ENCODE measurements around the gene ZC3HAV1. TPM values are rescaled to one million over a fixed set of nuclear protein-coding genes. Genes with fewer than 3 reads are reported as not detected.
A peak's percentile ranks its signal among the peaks of the same experiment; 100 is the strongest.
"Not testable (repeated sequence)": the region's sequence is repeated elsewhere in the genome, so short reads cannot be mapped to it uniquely, and the experiment has no call there.

The ZC3HAV1 gene
- total RNA-seq, 1 experiment from 2014 or later, result 38.0 TPM

DNA sequence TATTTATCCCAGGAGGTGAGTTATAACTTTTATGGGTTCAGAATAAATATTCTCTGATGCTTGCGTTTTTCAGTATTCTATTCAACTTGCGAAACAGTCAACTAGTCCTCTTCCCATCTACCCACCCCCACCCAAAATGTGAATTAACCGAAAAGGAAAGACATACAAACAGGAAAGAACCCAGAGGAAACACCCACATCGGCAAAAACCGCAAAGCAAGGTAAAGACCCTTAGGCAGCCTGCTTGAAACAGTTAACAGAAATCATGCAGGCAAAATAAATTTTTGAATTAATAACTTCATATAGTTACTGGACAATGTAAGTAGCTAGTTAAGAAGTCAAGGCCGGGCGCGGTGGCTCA lies 5.4 kb downstream of the ZC3HAV1 start (continued):
- TF ChIP-seq, protein P1, sequence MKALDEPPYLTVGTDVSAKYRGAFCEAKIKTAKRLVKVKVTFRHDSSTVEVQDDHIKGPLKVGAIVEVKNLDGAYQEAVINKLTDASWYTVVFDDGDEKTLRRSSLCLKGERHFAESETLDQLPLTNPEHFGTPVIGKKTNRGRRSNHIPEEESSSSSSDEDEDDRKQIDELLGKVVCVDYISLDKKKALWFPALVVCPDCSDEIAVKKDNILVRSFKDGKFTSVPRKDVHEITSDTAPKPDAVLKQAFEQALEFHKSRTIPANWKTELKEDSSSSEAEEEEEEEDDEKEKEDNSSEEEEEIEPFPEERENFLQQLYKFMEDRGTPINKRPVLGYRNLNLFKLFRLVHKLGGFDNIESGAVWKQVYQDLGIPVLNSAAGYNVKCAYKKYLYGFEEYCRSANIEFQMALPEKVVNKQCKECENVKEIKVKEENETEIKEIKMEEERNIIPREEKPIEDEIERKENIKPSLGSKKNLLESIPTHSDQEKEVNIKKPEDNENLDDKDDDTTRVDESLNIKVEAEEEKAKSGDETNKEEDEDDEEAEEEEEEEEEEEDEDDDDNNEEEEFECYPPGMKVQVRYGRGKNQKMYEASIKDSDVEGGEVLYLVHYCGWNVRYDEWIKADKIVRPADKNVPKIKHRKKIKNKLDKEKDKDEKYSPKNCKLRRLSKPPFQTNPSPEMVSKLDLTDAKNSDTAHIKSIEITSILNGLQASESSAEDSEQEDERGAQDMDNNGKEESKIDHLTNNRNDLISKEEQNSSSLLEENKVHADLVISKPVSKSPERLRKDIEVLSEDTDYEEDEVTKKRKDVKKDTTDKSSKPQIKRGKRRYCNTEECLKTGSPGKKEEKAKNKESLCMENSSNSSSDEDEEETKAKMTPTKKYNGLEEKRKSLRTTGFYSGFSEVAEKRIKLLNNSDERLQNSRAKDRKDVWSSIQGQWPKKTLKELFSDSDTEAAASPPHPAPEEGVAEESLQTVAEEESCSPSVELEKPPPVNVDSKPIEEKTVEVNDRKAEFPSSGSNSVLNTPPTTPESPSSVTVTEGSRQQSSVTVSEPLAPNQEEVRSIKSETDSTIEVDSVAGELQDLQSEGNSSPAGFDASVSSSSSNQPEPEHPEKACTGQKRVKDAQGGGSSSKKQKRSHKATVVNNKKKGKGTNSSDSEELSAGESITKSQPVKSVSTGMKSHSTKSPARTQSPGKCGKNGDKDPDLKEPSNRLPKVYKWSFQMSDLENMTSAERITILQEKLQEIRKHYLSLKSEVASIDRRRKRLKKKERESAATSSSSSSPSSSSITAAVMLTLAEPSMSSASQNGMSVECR (CRISPR knock-in tag; IDR thresholded peaks at IDR 0.05; ENCODE audit: borderline replicate concordance), result no peak
- TF ChIP-seq NFE2L1 (CRISPR knock-in tag; IDR thresholded peaks at IDR 0.05) (no peak), CBFB (CRISPR knock-in tag; IDR thresholded peaks at IDR 0.05; ENCODE audit: low read depth) (no peak), JUN (CRISPR knock-in tag; IDR thresholded peaks at IDR 0.05) (no peak)
- TF ChIP-seq, protein P2, sequence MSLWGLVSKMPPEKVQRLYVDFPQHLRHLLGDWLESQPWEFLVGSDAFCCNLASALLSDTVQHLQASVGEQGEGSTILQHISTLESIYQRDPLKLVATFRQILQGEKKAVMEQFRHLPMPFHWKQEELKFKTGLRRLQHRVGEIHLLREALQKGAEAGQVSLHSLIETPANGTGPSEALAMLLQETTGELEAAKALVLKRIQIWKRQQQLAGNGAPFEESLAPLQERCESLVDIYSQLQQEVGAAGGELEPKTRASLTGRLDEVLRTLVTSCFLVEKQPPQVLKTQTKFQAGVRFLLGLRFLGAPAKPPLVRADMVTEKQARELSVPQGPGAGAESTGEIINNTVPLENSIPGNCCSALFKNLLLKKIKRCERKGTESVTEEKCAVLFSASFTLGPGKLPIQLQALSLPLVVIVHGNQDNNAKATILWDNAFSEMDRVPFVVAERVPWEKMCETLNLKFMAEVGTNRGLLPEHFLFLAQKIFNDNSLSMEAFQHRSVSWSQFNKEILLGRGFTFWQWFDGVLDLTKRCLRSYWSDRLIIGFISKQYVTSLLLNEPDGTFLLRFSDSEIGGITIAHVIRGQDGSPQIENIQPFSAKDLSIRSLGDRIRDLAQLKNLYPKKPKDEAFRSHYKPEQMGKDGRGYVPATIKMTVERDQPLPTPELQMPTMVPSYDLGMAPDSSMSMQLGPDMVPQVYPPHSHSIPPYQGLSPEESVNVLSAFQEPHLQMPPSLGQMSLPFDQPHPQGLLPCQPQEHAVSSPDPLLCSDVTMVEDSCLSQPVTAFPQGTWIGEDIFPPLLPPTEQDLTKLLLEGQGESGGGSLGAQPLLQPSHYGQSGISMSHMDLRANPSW (CRISPR knock-in tag; conservative IDR thresholded peaks at IDR 0.05; ENCODE audit: low read depth), result no peak
- TF ChIP-seq, protein P3, sequence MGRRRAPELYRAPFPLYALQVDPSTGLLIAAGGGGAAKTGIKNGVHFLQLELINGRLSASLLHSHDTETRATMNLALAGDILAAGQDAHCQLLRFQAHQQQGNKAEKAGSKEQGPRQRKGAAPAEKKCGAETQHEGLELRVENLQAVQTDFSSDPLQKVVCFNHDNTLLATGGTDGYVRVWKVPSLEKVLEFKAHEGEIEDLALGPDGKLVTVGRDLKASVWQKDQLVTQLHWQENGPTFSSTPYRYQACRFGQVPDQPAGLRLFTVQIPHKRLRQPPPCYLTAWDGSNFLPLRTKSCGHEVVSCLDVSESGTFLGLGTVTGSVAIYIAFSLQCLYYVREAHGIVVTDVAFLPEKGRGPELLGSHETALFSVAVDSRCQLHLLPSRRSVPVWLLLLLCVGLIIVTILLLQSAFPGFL (CRISPR knock-in tag; IDR thresholded peaks at IDR 0.05; ENCODE audit: borderline replicate concordance), result no peak

DNA sequence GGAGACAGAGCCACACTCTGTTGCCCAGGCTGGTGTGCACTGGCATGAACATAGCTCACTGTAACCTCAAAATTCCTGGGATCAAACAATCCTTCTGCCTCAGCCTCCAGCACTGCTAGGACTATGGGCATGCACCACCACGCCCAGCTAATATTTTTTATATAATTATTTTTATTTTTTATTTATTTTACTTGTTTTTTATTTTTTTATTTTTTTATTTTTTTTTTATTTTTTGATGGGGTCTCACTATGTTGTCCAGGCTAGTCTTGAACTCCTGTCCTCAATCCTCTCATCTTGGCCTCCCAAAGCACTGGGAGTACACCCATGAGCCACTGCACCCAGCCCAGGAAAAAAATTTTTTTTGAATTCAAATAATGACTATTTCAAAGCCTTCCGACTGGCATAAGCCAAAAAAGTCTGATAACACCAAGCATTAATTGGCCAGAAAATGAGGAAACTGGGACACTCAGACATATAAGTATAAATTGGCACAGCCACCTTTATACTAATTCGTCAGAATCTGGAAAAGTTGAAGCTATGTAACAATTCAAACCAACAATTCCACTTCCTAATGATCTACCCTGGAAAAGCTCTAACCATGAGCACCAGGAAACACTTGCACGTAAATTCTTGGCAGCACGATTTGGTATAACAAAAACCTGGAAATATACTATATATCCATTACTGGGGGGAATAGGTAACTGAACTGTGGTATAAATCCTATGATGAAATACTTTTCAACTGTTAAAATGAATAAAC lies 6.3 kb downstream of the ZC3HAV1 start:
- ChIA-PET CTCF (no interaction called here), POLR2A (no interaction called here)
- Mint-ChIP-seq H3K36me3 (peaks cover 31% of the 10 kb centered on the region), H3K4me3 (no peak overlapping the region), H3K27ac (no peak overlapping the region), H3K9me3 (peaks cover 4% of the 10 kb centered on the region), H3K4me1 (peaks cover 23% of the 10 kb centered on the region), H3K27me3 (ENCODE audit: low read depth) (no peaks in the 10 kb centered on the region)
- TF ChIP-seq, protein P4, sequence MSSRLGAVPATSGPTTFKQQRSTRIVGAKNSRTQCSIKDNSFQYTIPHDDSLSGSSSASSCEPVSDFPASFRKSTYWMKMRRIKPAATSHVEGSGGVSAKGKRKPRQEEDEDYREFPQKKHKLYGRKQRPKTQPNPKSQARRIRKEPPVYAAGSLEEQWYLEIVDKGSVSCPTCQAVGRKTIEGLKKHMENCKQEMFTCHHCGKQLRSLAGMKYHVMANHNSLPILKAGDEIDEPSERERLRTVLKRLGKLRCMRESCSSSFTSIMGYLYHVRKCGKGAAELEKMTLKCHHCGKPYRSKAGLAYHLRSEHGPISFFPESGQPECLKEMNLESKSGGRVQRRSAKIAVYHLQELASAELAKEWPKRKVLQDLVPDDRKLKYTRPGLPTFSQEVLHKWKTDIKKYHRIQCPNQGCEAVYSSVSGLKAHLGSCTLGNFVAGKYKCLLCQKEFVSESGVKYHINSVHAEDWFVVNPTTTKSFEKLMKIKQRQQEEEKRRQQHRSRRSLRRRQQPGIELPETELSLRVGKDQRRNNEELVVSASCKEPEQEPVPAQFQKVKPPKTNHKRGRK (CRISPR knock-in tag; IDR thresholded peaks at IDR 0.05; ENCODE audit: borderline replicate concordance), result no peak
- TF ChIP-seq, protein P5, sequence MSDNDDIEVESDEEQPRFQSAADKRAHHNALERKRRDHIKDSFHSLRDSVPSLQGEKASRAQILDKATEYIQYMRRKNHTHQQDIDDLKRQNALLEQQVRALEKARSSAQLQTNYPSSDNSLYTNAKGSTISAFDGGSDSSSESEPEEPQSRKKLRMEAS (CRISPR knock-in tag; IDR thresholded peaks at IDR 0.05), result no peak
- TF ChIP-seq HMGA2 (CRISPR knock-in tag; IDR thresholded peaks at IDR 0.05) (peak; percentile 95), EMX1 (CRISPR knock-in tag; IDR thresholded peaks at IDR 0.05) (no peak)
- TF ChIP-seq, protein P6, sequence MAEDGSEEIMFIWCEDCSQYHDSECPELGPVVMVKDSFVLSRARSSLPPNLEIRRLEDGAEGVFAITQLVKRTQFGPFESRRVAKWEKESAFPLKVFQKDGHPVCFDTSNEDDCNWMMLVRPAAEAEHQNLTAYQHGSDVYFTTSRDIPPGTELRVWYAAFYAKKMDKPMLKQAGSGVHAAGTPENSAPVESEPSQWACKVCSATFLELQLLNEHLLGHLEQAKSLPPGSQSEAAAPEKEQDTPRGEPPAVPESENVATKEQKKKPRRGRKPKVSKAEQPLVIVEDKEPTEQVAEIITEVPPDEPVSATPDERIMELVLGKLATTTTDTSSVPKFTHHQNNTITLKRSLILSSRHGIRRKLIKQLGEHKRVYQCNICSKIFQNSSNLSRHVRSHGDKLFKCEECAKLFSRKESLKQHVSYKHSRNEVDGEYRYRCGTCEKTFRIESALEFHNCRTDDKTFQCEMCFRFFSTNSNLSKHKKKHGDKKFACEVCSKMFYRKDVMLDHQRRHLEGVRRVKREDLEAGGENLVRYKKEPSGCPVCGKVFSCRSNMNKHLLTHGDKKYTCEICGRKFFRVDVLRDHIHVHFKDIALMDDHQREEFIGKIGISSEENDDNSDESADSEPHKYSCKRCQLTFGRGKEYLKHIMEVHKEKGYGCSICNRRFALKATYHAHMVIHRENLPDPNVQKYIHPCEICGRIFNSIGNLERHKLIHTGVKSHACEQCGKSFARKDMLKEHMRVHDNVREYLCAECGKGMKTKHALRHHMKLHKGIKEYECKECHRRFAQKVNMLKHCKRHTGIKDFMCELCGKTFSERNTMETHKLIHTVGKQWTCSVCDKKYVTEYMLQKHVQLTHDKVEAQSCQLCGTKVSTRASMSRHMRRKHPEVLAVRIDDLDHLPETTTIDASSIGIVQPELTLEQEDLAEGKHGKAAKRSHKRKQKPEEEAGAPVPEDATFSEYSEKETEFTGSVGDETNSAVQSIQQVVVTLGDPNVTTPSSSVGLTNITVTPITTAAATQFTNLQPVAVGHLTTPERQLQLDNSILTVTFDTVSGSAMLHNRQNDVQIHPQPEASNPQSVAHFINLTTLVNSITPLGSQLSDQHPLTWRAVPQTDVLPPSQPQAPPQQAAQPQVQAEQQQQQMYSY (CRISPR knock-in tag; IDR thresholded peaks at IDR 0.05), result no peak
- ATAC-seq, result no peak
- no peak for DNase-seq (ENCODE audit: low spot score)

DNA sequence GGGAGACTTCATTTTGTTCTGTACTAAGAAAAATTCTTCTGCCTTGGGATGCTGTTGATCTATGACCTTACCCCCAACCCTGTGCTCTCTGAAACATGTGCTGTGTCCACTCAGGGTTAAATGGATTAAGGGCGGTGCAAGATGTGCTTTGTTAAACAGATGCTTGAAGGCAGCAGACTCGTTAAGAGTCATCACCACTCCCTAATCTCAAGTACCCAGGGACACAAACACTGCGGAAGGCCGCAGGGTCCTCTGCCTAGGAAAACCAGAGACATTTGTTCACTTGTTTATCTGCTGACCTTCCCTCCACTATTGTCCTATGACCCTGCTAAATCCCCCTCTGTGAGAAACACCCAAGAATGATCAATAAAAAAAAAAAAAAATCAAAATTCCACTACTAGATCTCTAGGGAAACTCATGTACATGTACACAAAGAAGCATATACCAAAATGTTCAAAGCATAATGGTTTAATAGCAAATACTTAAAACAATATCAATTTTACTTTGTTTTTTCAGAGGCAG lies 7.8 kb downstream of the ZC3HAV1 start:
- H3K27ac Mint-ChIP-seq; POLR2A ChIA-PET; ATAC-seq; H3K27me3 Mint-ChIP-seq (ENCODE audit: low read depth); DNase-seq (ENCODE audit: low spot score); H3K9me3 Mint-ChIP-seq; H3K4me3 Mint-ChIP-seq; CTCF ChIA-PET: not testable (repeated sequence)
- peaks cover 14% of the 10 kb centered on the region for H3K4me1 Mint-ChIP-seq
- peaks cover 33% of the 10 kb centered on the region for H3K36me3 Mint-ChIP-seq

All from WTC11 (cell line).